Activated T-cell treated with anti-CD3 and anti-CD28 coated beads for 1 hour (primary cell): Measurements from ENCODE around the gene ACOT11.
"Not testable (repeated sequence)": the region's sequence is repeated elsewhere in the genome, so short reads cannot be mapped to it uniquely, and the experiment has no call there.

Experiments used
- DNase-seq: peaks from one replicate; pipeline ENCODE4 v3.0.0-alpha.2; 2020; ENCODE audit warnings: low read depth

ACOT11 gene

DNA sequence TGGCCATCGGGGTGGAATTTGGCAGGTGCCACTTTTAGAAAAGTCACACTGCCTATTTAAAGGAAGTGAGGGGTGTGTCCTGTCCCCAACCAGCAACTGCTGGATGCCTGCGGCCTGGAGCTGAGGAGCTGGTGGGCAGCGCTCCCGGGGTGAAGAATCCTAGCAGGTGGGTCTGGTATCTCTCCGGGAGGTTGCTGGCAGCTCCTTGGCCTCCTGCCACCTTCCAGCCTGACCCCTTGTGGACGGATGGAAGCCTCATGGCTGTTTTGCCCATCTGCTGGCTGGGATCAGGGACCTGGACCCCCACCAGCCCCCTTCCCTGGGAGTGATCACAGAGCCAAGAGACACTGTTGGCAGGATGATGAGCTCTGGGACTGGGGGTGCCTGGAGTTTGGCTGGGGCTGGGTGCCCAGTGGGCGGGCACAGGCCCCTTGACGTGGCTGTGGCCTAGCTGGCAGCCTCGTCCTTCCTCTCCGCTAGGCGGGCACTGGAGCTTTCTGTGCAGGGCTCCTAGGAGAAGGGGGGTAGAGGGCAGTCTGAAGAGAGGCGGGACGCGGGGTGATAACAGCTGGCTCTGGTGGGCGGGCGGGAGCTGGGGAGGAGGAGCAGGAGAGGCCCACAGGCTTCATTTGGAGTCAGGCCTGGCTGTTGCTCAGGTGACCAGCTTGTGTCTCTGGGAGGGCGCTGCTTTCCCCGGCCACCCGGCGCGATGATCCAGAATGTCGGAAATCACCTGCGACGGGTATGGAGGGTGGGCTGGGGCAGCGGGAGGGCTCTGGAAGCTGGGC, at the start of gene ACOT11:
Gene ACOT11, plus strand, starts transcription at position 628 of the 788 bp plus-strand sequence. Its CDS starts 82 bp downstream, at position 710.
- DNase-seq = no peak

DNA sequence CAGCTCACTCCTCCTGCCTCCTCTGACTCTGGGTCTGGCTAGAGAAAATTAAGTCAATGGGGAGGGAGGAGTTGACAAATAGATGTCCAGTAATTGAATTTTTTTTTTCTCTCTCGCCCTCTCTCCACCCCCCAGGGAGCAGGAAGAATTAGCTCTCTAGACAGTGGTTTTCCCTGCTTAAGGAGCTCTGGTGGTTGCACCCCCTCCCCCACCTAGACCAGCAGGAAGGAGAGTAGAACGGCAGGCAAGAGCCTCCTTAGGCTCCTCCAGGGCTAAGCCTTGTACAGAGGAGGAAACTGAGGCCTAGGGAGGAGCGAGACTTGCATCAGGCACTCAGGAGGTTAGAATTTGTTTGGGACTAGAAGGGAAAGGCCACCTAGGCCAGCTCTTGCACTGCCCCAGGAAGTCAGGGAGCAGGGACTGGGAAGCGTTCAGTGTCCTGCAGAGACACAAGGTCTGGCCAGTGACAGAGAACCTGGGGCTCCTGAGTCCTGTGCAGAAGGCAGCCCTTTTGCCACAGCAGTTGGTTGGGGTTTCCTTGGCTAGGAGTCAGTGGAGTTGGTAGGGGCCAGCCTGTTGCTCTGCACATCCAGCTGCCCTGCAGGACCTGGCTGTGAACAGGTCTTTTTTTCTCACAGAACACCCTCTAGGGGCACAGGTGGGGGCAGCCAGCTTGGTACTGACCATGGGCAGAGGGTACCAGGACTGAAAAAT, 49.5 kb upstream of the ACOT11 start:
- DNase-seq = no peak

- DNase-seq = no peak
These were observed 49.0 kb upstream of the ACOT11 start for GRCh38 chr1:54499097-54499359.

DNA sequence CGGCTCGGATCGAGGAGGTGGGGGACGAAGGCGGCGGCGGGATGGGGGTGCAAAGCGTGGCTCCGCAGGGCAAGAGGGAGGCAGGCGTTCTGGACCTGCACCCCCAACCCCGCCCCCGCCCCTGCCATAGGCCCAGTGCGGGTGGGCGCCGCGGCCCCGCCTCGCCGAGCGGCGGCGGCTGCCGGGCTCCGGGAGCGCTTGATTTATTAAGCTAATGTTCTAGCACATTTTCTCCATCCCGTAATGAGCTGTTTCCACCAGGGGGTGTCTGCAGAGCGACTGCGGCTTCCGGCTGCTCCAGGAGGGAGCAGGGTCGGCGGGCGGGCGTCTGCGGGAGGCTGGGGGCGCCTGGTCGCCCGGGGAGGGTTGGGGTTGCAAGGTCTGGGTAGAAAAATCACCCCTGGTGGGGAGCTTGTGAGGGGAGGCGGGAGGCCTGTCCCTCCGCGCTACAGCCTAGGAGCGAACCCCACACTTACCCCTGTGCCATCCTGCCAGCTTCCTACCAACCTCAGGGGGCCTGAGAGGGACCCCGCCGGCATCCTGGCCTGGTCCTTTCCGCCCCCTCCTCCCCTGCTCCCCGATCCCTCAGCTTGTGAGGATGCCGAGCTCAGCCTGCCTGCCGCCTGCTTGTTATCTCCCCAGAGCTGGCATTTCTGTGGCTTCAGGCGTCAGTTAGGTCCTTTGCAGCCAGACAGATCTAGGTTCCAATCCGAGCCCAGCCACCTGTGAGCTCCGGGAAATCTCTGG, 48.5 kb upstream of the ACOT11 start:
- no peak for DNase-seq

GRCh38 chr1:54500107-54500431, 48.0 kb upstream of the ACOT11 start:
- no peak for DNase-seq

GRCh38 chr1:54501849-54502248, 46.2 kb upstream of the ACOT11 start:
- DNase-seq = no peak

- DNase-seq = no peak
These were observed 45.7 kb upstream of the ACOT11 start for GRCh38 chr1:54502342-54502741.

GRCh38 chr1:54506594-54506993, 41.4 kb upstream of the ACOT11 start:
- DNase-seq = no peak

DNA sequence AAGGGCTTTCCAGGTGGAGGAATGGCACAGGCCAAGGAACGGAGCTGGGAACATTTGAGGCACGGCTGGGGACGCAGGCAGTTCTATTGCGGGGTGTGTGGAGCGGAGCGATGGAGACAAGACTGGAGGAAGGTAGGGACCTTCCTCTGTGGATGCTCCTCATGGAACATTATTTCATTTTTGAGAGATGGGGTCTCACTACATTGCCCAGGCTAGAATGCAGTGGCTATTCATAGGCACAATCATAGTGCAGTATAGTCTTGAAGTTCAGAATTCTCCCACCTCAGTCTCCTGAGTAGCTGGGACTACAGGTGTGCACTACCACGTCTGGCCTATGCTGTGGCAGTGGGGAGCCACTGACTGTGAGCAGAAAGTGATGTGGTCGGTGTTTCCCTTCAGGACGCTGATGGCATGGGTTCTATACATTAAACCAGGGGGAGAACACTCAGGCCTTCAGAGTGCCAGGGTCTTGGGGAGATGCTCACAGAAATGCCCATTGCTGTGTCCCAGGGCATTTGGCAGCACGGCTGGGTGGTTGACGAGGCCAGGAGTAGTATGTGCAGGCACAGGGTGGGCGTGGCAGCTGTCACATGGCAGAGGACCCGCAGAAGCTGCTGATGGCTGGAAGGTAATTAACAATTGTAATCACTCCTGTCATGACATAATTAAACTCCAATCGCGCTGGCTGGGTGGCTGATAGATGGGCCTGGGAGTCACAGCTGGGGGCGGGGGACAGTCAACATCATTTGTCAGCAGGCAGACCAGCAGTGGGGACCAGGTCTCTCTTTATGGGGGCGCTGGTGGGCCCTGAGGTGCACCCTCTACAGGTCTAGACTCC, 40.8 kb upstream of the ACOT11 start:
- no peak for DNase-seq

- DNase-seq = no peak
These were observed 37.2 kb upstream of the ACOT11 start for GRCh38 chr1:54510715-54511270.

GRCh38 chr1:54513921-54514580, 34.0 kb upstream of the ACOT11 start:
- DNase-seq = not testable (repeated sequence)

DNA sequence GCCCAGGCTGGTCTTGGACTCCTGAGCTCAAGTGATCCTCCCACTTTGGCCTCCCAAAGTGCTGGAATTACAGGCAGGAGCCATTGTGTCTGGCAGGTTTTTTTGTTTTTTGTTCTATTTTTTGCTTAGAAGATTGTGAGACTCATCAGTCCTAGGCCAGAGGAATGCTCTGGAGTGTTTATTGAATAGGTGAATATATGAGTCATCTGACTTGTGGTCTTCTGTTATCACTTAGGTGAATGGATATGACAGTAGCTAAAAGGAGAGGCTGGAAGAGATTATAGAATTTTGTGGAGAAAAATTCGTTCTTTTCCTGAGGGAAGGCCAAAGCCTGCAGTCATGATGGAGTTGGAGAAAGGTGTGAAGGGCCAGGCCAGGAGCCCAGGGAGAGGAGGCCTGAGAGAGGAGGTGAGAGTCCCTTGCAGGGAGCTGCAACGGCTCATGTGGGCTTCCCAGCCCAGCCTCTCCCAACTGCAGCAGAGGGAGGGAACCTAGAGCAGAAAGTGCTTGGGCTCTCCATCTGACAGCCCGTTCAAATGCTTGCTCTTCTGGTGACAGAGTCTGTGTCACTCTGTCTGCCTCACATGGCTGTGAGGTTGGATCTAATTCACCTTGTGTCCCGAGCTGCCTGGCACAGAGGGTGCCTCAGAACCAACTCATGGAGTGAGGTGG, 31.6 kb upstream of the ACOT11 start:
- DNase-seq = no peak

GRCh38 chr1:54517496-54517895, 30.5 kb upstream of the ACOT11 start:
- DNase-seq = no peak

- no peak for DNase-seq
These were observed 29.5 kb upstream of the ACOT11 start for GRCh38 chr1:54518489-54518888.

DNA sequence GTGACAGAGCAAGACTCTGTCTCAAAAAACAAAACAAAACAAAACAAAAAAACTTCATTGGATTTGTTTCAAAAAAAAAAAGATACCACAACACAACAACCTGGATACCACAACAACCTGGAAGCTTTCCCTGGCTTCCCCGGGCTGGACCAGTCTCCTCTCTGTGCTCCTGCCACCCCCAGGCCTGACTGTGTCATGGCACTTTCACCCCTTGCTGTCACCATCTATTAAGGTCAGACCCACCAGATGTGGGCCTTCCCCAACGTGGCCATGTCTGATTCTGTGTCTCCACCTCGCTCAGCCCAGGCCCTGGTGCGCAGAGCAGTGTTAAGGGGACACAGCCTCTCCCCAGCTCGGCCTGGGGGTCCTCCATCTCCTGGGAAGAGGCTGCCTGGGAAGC, 28.3 kb upstream of the ACOT11 start:
- DNase-seq = no peak

GRCh38 chr1:54520631-54521321, 27.3 kb upstream of the ACOT11 start:
- no peak for DNase-seq

DNA sequence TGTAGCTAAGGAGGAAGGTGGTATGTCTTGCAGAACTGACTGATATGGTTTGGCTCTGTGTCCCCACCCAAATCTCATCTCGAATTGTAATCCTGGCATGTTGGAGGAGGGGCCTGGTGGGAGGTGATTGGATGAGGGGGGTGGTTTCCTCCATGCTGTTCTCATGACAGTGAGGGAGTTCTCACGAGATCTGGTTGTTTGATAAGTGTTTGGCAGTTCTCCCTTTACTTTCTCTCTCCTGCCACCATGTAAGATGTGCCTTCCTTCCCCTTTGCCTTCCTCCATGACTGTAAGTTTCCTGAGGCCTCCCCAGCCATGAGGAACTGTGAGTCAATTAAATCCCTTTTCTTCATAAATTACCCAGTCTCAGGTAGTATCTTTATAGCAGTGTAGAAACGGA, 21.5 kb upstream of the ACOT11 start:
- not testable (repeated sequence) for DNase-seq

DNA sequence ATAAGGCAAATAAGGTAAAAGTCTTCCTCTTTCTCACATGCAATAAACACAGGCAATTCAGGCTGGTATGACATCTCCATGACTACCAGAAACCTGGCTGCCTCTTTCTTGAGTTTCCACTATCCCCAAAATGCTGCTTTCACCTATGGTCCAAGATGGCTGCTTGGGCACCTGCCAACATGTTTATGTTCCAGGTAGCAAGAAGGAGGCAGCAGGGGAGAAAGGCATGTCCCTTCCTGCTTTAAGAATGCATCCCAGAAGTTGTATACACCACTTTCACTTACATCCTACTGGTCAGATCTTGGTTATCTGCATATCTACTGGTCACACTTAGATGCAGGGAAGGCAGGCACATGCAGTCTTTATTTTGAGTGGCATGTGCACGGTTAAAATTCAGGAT, 19.4 kb upstream of the ACOT11 start:
- DNase-seq = no peak

DNA sequence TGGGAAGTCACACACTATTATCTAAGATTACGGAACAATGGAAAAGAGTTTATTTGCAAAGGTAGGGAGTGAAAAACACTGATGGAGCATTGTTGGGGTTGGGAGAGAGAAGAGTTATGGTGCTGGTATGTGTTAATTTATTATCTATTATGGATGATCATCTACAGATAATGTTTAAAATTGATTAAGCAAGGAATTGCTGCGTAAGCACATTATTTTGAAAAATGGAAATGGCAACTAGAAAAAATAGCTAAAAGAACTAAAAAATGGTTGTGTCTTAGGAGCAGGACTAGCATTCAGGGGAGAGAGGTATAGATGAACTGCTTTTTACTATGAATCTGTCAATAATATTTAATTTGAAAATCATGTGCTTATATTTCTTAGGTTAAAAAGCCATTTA, 16.0 kb upstream of the ACOT11 start:
- DNase-seq = no peak

GRCh38 chr1:54536656-54537055, 11.4 kb upstream of the ACOT11 start:
- DNase-seq = not testable (repeated sequence)
